ENCODE data around the gene INPP5A.

DNA sequence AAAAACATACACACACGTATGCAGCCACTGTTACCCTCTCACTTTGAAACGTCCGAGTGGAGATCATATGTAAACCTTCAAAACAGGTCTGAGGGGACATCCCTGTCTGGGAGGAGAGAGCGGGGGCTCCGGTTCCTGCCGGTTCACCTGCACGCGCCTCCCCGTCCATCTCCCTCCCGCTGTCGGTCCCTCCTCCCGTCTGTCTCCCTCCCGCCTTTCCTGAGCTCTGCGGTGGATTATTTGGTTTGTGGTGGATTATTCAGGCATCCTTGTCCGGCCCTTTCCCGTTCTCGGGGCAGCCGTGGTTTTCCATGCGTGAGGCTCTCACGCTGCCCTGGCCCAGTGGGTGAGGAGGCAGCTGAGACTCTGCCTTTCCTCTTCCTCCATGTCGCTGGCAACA is 188.6 kb downstream of the INPP5A start:
- TF ChIP-seq EZH2 (IDR thresholded peaks at IDR 0.05; ENCODE audit: borderline replicate concordance, insufficient read depth, low read depth, low read length, poor library complexity, severe bottlenecking) (no peak), CTCF (IDR thresholded peaks at IDR 0.05) (no peak)
